ENCODE results near the gene DLGAP1. TPM values are rescaled to one million over a fixed set of nuclear protein-coding genes. Genes with fewer than 3 reads are reported as not detected.

The DLGAP1 gene
- total and polyA plus RNA-seq, 10 of the 15 experiments (the other 5 are each of a cell fraction or from before 2014, with no cell fraction given): 0.23 to 27.6 (median 1.9) TPM

- ChIA-PET POLR2A (interaction anchor here (0.5 to 1.8 kb wide), 5 partner anchors 12 to 372 kb away, joined by 3 to 7 read pairs (median 3); no protein-coding TSS in a partner anchor), CTCF (interaction anchor here (0.7 to 3.8 kb wide), 9 partner anchors 10 to 1331 kb away, joined by 3 to 25 read pairs (median 7); no protein-coding TSS in a partner anchor), SMC1A (ENCODE audit: uncharacterized antibody, unreplicated experiment) (interaction anchor here (0.5 to 2.5 kb wide), 11 partner anchors 12 to 948 kb away, joined by 3 to 15 read pairs (median 3); no protein-coding TSS in a partner anchor), RAD21 (ENCODE audit: unreplicated experiment) (interaction anchor here (1.1 to 2.2 kb wide), 2 partner anchors 79 to 381 kb away, joined by 3 to 11 read pairs; no protein-coding TSS in a partner anchor)
- Histone ChIP-seq H3K9ac (ENCODE audit: control insufficient read depth, insufficient read depth, low read length) (no peak overlapping the region), H3K9me3 (replicated peaks; ENCODE audit: control insufficient read depth, insufficient read depth, low read length) (no peaks in the 10 kb centered on the region), H3K4me2 (ENCODE audit: control insufficient read depth, insufficient read depth) (no peak overlapping the region), H2AFZ (ENCODE audit: control insufficient read depth, low read depth, low read length) (no peak overlapping the region), H3K4me1 (ENCODE audit: control insufficient read depth, insufficient read depth, low read length) (no peaks in the 10 kb centered on the region), H3K27ac (ENCODE audit: control insufficient read depth, insufficient read depth) (no peak overlapping the region), H3K36me3 (ENCODE audit: control insufficient read depth in 2 of 2, insufficient read depth in 2 of 2, low read length in 1 of 2) (no peaks in the 10 kb centered on the region), H3K27me3 (replicated peaks in 1 of 2; ENCODE audit: control insufficient read depth in 2 of 2, insufficient read depth in 2 of 2, low read length in 1 of 2) (no peaks in the 10 kb centered on the region), H3K4me3 (no peak overlapping the region), H3K79me2 (ENCODE audit: control insufficient read depth, insufficient read depth, low read length) (no peaks in the 10 kb centered on the region), H4K20me1 (ENCODE audit: control insufficient read depth, insufficient read depth) (no peaks in the 10 kb centered on the region)
- ATAC-seq (no peak), DNase-seq (ENCODE audit: low read depth, low spot score) (no peak), FAIRE-seq (no peak)
- 5% methylated on average over 3 of the region's 3 CpGs for WGBS (ENCODE audit: insufficient coverage, insufficient replicate concordance, low lambda C conversion rate, missing lambda C conversion rate)
- BruUV-seq (replicated peaks): no TSS peak
- intact Hi-C loops (cut with micrococcal nuclease; ENCODE audit: unreplicated experiment): loop anchor here (5.0 kb wide), 1 partner anchor 296 kb away; no protein-coding TSS in a partner anchor
- in situ Hi-C loops (cut with MboI): no loop called here
- TF ChIP-seq CTCF (IDR thresholded peaks at IDR 0.05 in 2 of 3, conservative IDR thresholded peaks at IDR 0.05 in 1 of 3; ENCODE audit: control insufficient read depth in 2 of 3, extremely low read depth in 1 of 3, insufficient read depth in 1 of 3, low read depth in 3 of 3, low read length in 3 of 3) (no peak), SUZ12 (IDR thresholded peaks at IDR 0.05; ENCODE audit: unreplicated experiment) (no peak), RAD21 (IDR thresholded peaks at IDR 0.05; ENCODE audit: insufficient read depth, low read depth, low read length) (no peak), RCOR1 (conservative IDR thresholded peaks at IDR 0.05; ENCODE audit: low read depth, low read length) (no peak), E2F8 (IDR thresholded peaks at IDR 0.05; ENCODE audit: low read depth, partially characterized antibody) (no peak), SREBF2 (IDR thresholded peaks at IDR 0.05; ENCODE audit: low read length) (no peak), JUND (IDR thresholded peaks at IDR 0.05; ENCODE audit: low read depth, low read length) (no peak), STAT1 (conservative IDR thresholded peaks at IDR 0.05) (no peak), ZBED1 (IDR thresholded peaks at IDR 0.05; ENCODE audit: borderline replicate concordance) (no peak), SMC3 (IDR thresholded peaks at IDR 0.05; ENCODE audit: borderline replicate concordance, low read length) (no peak), CHD1 (IDR thresholded peaks at IDR 0.05; ENCODE audit: low read depth, low read length) (no peak), POLR2A (IDR thresholded peaks at IDR 0.05; ENCODE audit: low read depth, low read length) (no peak), ETV6 (conservative IDR thresholded peaks at IDR 0.05 in 1 of 2, IDR thresholded peaks at IDR 0.05 in 1 of 2; ENCODE audit: borderline replicate concordance in 1 of 2, low read depth in 1 of 2) (no peak), LARP7 (IDR thresholded peaks at IDR 0.05) (no peak), ZNF217 (IDR thresholded peaks at IDR 0.05) (no peak), YBX1 (IDR thresholded peaks at IDR 0.05) (no peak), PBX3 (IDR thresholded peaks at IDR 0.05; ENCODE audit: insufficient replicate concordance, low read depth, low read length) (no peak), CBFB (IDR thresholded peaks at IDR 0.05; ENCODE audit: low read depth) (no peak)
These were observed 763.4 kb downstream of the DLGAP1 start for GRCh38 chr18:3691705-3692104.
